Measurements from ENCODE around the gene ZFX.
"Not testable (repeated sequence)": the region's sequence is repeated elsewhere in the genome, so short reads cannot be mapped to it uniquely, and the experiment has no call there.

The ZFX gene

GRCh38 chrX:24153178-24153795 is 3.8 kb downstream of the ZFX start:
- no peak for DNase-seq

GRCh38 chrX:24153796-24154189 is 4.3 kb downstream of the ZFX start:
- no peak for DNase-seq

- DNase-seq: no peak
These were observed 5.0 kb downstream of the ZFX start for GRCh38 chrX:24154490-24155034.

GRCh38 chrX:24155747-24156146 is 6.2 kb downstream of the ZFX start:
- DNase-seq: not testable (repeated sequence)

- no peak for DNase-seq
These were observed 6.6 kb downstream of the ZFX start for GRCh38 chrX:24156177-24156576.

GRCh38 chrX:24158881-24159280 is 9.4 kb downstream of the ZFX start:
- DNase-seq: no peak

GRCh38 chrX:24166078-24166477 is 16.5 kb downstream of the ZFX start:
- no peak for DNase-seq

GRCh38 chrX:24167719-24168472 is 18.4 kb downstream of the ZFX start:
- DNase-seq: no peak

GRCh38 chrX:24168807-24169206 is 19.3 kb downstream of the ZFX start:
- no peak for DNase-seq

- no peak for DNase-seq
These were observed 19.7 kb downstream of the ZFX start for GRCh38 chrX:24169211-24169610.

- DNase-seq: no peak
These were observed 23.8 kb downstream of the ZFX start for GRCh38 chrX:24173115-24173847.

GRCh38 chrX:24175276-24175675 is 25.7 kb downstream of the ZFX start:
- no peak for DNase-seq

- DNase-seq: peak; percentile 2
These were observed 28.9 kb downstream of the ZFX start for GRCh38 chrX:24178441-24178840.

GRCh38 chrX:24184018-24184417 is 34.5 kb downstream of the ZFX start:
- no peak for DNase-seq

- DNase-seq: no peak
These were observed 37.0 kb downstream of the ZFX start for GRCh38 chrX:24186483-24186882.

GRCh38 chrX:24186986-24187385 is 37.5 kb downstream of the ZFX start:
- DNase-seq: no peak

GRCh38 chrX:24189490-24189889 is 40.0 kb downstream of the ZFX start:
- no peak for DNase-seq

GRCh38 chrX:24190500-24191156 is 41.1 kb downstream of the ZFX start:
- DNase-seq: peak; percentile 41

- DNase-seq: no peak
These were observed 47.0 kb downstream of the ZFX start for GRCh38 chrX:24196509-24196908.

- no peak for DNase-seq
These were observed 48.6 kb downstream of the ZFX start for GRCh38 chrX:24198101-24198500.

GRCh38 chrX:24200133-24200532 is 50.6 kb downstream of the ZFX start:
- DNase-seq: no peak

GRCh38 chrX:24201216-24201615 is 51.7 kb downstream of the ZFX start:
- no peak for DNase-seq

GRCh38 chrX:24202465-24203031 is 53.0 kb downstream of the ZFX start:
- no peak for DNase-seq

Measured in DMS53 (cell line).